ENCODE data around the gene GUCY1B1. TPM values are rescaled to one million over a fixed set of nuclear protein-coding genes. Genes with fewer than 3 reads are reported as not detected.

The GUCY1B1 gene
- total RNA-seq, 1 donor from 2014 or later, result 8.3 TPM

Other genes with a start within 250 kb of the GUCY1B1 start
- gene GUCY1A1, start 92.2 kb upstream of the GUCY1B1 start, total RNA-seq, result not detected in 2 replicates
- gene ASIC5, start 107.3 kb downstream of the GUCY1B1 start, total RNA-seq, result not detected in 2 replicates
- gene TDO2, start 144.7 kb downstream of the GUCY1B1 start, total RNA-seq, result 0.99 and 3.1 TPM in 2 replicates
- 29.4 and 32.9 TPM in 2 replicates for gene CTSO, start 194.8 kb downstream of the GUCY1B1 start, total RNA-seq